Right cardiac atrium (tissue), 5 donors: ENCODE data around the gene RHOD. TPM values are rescaled to one million over a fixed set of nuclear protein-coding genes. Genes with fewer than 3 reads are reported as not detected.

ENCODE experiments used
- ATAC-seq, 2 donors: fragments of 200-7000 bp; cut with Tn5 transposase; one replicate each; pipeline versions ENCODE4 v1.8.0 to v1.9.1; 2020; ENCODE audit warnings: moderate library complexity in 2 of 2, mild to moderate bottlenecking in 1 of 2
- DNase-seq, 3 donors: peaks; one replicate each; pipeline ENCODE4 v3.0.0-alpha.2; 2020
- H3K27ac ChIP-seq: one replicate; pipeline ENCODE4 v1.5.1; 2013; ENCODE audit warnings: mild to moderate bottlenecking, low read length, control low read depth, moderate library complexity
- H3K27me3 ChIP-seq: one replicate; pipeline ENCODE4 v1.6.1; 2013; ENCODE audit not compliant: control insufficient read depth, insufficient read depth
- H3K4me1 ChIP-seq: one replicate; pipeline ENCODE4 v1.6.1; 2013; ENCODE audit warnings: low read length; ENCODE audit not compliant: control insufficient read depth, insufficient read depth
- H3K4me3 ChIP-seq: one replicate; pipeline ENCODE4 v1.5.1; 2013; ENCODE audit warnings: low read length, control low read depth
- H3K9me3 ChIP-seq: one replicate; pipeline ENCODE4 v1.6.1; 2013; ENCODE audit warnings: low read length; ENCODE audit not compliant: control insufficient read depth
- WGBS: extraction: QIAGEN DNeasy Blood & Tissue Kit; methylation state at CpG from one replicate; pipeline ENCODE4 v1.1.7; 2013; 5-methylcytosine and 5-hydroxymethylcytosine counted together
- intact Hi-C, 4 donors: fragments of 100-400 bp; cut with DNase I; formaldehyde crosslinking; loops; one replicate each; pipeline versions ENCODE4 v1.11.0 to v1.14.0; 2022 to 2023
- polyA plus RNA-seq: library from polyadenylated mRNA; stranded (reverse); fragments of 200-250 nt; gene quantifications from one replicate; pipeline ENCODE4 v1.2.3, GENCODE V29; 2013
- total RNA-seq, 4 donors: library from RNA; stranded (reverse); fragmentation: NEBNext Ultra II Directional; extraction: Animal tissue kit (Norgen Biotek cat#: 25700); gene quantifications; one replicate each; pipeline ENCODE4 v1.2.1, GENCODE V29; 2021
- donor health status: healthy with polysubstance abuse.
- donor health status: DM: no; HTN: yes; CAD: no.
- donor health status: DM: no; HTN: no; CAD: no.
- donor health status: DM: no; HTN: yes; CAD: no; lungs with severe emphysema.
- donor health status: DM: yes; HTN: yes; CAD: no.

RHOD gene
- total and polyA plus RNA-seq, 5 donors, result 34.2 to 65.2 (median 45.5) TPM

DNA sequence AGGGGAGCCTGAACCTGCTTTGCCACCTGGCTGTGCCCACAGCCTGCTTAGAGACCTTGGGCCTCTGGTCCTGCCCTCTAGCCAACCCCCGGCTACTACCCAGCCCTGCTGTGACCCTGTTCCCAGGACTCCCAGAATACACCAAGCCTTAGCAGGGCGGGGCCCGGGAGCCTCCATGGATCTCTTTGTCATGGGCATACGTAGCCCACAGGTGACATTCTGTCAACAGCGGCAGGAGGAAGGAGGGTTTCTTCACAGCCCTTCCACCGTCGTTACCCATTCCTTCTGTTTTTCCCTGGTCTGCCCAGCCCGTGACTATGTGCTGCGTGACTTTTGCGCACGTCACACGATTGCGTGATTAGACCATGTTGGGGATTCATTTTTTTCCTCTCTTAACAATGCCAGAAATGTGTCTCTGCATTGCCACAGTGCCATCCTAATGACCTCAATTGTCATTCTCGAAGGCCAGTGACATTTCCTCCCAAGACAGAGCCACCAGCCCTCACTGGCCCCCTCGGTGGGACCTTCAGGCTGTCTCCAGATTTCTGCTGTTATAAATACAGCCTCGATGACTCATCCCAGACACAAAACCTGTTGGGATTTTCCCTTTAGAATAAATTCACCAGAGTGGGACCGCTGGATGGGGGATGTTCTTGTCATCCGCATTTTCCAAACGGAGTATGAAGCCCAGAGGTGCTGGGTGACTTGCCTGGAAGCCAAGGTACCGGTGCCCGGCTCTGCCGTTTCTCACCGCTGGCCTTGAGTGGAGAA lies 24.7 kb upstream of the RHOD start:
- Histone ChIP-seq H3K27ac (no peak overlapping the region), H3K4me3 (no peak overlapping the region), H3K4me1 (no peaks in the 10 kb centered on the region), H3K27me3 (no peaks in the 10 kb centered on the region), H3K9me3 (no peaks in the 10 kb centered on the region)
- ATAC-seq (peak in 1 of 2 donors; percentile 20), DNase-seq (no peak)
- intact Hi-C loops, result no loop called here
- 81% methylated on average over 23 of the region's 23 CpGs for WGBS

DNA sequence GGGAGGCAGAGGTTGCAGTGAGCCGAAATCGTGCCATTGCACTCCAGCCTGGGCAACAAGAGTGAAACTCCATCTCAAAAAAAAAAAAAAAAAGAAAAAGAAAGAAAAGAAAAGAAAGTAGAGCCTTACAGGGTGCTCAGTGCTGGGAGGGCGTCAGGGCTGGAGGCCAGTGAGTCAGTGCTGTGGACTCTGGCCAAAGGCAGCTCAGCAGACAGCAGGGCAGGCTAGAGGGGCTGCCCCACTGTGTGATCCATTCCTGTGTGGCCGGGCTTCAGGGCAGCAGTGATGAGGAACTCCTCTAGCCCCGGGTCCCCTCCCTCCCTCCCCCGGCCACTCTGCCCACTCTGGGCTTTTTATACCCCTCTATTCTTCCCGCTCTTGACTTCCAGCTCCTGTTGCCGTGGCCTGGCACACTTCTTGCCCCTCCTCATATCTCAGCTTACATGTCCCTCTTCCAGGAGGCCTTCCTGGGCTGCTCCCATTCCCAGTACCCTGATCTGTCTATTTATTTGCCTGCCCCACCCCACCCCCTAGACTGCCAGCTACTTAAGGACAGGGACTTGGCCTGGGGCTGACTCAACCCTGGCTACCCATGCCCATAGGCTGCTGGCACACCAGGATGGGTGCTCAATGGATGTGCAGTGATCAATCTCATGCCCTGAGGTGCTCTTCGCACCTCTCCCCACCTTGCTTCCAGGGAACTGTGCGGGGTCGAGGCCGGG lies 23.7 kb upstream of the RHOD start:
- intact Hi-C loops, result no loop called here
- Histone ChIP-seq H3K4me3 (no peak overlapping the region), H3K27ac (no peak overlapping the region), H3K27me3 (no peaks in the 10 kb centered on the region), H3K4me1 (no peaks in the 10 kb centered on the region), H3K9me3 (no peaks in the 10 kb centered on the region)
- WGBS, result 75% methylated on average over 12 of the region's 12 CpGs
- DNase-seq (peak in 2 of 3 donors; percentile 58 to 66), ATAC-seq (peak; percentile 69 to 78)

DNA sequence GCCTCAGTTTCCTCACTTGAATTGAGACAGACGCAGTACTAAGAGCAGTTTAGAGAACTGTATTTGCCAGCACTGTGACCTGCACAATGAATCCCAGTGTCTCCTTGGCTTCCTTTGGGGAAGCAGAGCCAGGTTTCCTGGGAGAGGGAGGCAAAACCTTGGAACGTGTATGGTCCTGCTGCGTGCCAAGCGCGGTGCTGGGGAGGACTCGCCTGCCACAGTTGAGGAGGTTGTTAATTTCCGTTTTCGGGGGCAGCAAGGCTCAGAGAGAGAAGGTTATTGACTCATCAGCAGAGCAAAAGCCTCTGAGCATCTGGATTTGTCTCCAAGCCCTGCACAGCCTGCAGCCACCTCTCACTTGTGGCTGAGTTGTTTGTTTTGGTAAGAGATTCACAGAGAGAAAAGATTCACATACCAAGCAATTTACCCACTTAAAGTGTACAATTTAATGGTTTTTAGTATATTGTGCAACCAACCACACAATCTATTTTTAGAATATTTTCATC lies 22.9 kb upstream of the RHOD start:
- Histone ChIP-seq H3K27me3 (no peaks in the 10 kb centered on the region), H3K9me3 (no peaks in the 10 kb centered on the region), H3K27ac (no peak overlapping the region), H3K4me1 (no peaks in the 10 kb centered on the region), H3K4me3 (no peak overlapping the region)
- ATAC-seq (peak in 1 of 2 donors; percentile 24), DNase-seq (no peak)
- 59% methylated on average over 8 of the region's 8 CpGs for WGBS
- intact Hi-C loops, result no loop called here

DNA sequence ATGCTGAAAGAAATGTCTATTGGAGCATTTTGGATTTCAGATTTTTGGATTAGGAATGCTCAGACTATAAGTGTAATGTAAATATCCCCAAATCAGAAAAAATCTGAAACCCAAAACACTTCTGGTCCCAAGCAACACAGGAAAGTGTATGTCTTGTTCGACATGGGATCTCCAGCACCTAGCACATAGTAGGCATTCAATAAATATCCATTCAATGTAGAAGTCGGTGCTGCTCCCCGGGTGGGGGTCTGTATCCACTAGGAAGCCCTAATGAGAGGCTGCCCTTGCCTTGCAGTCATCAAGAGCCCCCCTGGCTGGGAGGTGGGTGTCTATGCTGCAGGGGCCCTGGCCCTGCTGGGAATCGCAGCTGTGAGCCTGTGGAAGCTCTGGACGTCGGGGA lies 22.3 kb upstream of the RHOD start:
- Histone ChIP-seq H3K4me1 (no peaks in the 10 kb centered on the region), H3K27me3 (no peaks in the 10 kb centered on the region), H3K27ac (no peak overlapping the region), H3K4me3 (no peak overlapping the region), H3K9me3 (no peaks in the 10 kb centered on the region)
- DNase-seq (no peak), ATAC-seq (no peak)
- intact Hi-C loops, result no loop called here
- 77% methylated on average over 6 of the region's 6 CpGs for WGBS

DNA sequence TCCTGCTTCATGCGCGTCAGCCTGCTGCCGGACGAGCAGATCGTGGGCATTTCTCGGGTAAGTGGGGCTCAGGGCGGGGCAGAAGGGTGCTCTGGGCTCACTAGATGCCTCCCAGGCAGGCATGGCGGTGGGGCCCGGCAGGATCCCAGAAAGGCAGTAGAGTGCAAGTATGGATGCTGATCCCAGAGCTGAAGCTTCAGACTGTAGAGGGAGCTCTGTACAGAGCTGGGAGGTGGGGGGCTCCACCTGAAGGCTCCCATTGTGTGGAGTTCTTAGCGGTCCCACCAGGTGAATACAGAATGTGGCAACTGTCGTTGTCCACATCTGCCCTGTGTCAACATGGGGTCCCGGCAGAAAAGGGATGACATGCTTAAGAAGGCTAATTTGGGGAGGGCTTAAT lies 16.5 kb upstream of the RHOD start:
- H3K9me3 ChIP-seq, result no peaks in the 10 kb centered on the region
- H3K27ac ChIP-seq, result no peak overlapping the region
- H3K4me1 ChIP-seq, result no peaks in the 10 kb centered on the region
- no peaks in the 10 kb centered on the region for H3K27me3 ChIP-seq
- 78% methylated on average over 12 of the region's 12 CpGs for WGBS
- ATAC-seq (peak in 1 of 2 donors; percentile 32), DNase-seq (no peak)
- no peak overlapping the region for H3K4me3 ChIP-seq
- intact Hi-C loops, result no loop called here

DNA sequence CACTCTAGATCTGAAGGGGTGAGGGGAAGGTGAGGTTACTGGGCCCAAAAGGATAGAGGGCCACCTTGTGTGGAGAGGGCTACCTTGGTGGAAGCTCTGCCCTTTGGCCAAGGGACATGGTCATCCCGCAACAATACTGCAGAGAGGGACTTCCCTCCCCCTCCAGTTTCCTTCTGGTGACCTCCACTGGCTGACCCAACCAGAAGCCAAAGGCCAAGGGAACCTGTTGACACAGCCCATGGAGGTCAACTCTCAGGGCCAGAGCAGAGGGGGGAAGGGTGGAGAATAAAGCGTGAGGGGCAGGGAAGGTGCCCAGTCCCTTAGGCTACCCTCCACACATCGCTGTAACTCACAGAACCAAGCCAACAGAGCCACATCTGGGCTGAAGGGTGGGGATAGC lies 15.0 kb upstream of the RHOD start:
- no peak overlapping the region for H3K27ac ChIP-seq
- H3K9me3 ChIP-seq, result no peaks in the 10 kb centered on the region
- intact Hi-C loops, result no loop called here
- WGBS, result 71% methylated on average over 3 of the region's 3 CpGs
- H3K27me3 ChIP-seq, result no peaks in the 10 kb centered on the region
- ATAC-seq, result no peak
- H3K4me1 ChIP-seq, result no peaks in the 10 kb centered on the region
- no peak overlapping the region for H3K4me3 ChIP-seq
- no peak for DNase-seq

DNA sequence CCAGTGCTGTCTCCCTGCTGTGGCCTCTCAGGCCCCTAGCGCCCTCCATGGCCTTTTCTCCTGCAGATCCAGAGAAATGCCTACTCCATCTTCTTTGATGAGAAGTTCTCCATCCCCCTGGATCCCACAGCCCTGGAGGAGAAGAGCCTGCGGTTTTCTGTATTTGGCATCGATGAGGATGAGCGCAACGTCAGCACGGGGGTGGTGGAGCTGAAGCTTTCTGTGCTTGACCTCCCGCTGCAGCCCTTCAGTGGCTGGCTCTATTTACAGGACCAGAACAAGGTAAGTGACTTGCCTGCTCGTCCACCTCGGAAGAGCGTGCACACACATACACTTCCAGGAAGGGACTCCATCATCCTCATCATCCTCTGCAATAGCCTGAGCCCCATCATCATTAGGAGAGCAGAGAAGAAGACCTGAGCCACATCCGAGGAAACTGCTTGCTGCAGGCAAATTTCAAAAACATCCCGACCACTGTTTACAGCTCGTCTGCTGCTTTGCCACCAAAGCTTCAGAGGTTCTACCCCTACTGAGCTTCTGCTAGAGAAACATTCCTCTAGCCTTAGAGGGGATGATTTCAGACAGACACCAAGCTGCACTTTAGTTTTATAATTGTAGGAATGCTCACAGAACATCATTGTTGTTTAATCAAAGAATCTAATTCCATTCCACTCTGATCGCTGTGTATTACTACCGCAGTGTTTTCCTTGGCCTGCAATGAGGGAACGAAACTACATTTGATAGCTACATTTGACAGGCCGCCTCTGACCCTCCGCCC lies 12.9 kb upstream of the RHOD start:
- Histone ChIP-seq H3K4me1 (no peaks in the 10 kb centered on the region), H3K9me3 (no peaks in the 10 kb centered on the region), H3K27me3 (no peaks in the 10 kb centered on the region), H3K27ac (no peak overlapping the region), H3K4me3 (no peak overlapping the region)
- intact Hi-C loops, result no loop called here
- WGBS, result 73% methylated on average over 18 of the region's 18 CpGs
- ATAC-seq, result no peak
- no peak for DNase-seq

DNA sequence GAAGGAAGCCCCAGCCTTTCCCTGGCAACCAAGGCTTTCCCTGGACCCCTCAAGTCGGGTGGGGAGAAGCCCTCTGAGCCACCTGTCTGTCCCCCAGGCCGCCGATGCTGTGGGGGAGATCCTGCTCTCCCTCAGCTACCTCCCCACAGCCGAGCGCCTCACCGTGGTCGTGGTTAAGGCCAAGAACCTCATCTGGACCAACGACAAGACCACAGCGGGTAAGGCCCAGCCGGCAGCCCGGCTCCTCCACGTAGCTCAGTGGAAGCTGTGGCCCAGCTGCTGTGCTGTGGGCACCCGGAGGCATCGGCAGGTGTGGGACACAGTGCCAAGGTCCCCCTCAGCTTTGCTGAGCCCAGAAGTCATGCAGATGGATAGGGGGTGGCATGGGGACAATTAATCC lies 12.2 kb upstream of the RHOD start:
- no peaks in the 10 kb centered on the region for H3K4me1 ChIP-seq
- ATAC-seq (no peak), DNase-seq (no peak)
- H3K27ac ChIP-seq, result no peak overlapping the region
- H3K9me3 ChIP-seq, result no peaks in the 10 kb centered on the region
- intact Hi-C loops, result no loop called here
- 66% methylated on average over 14 of the region's 14 CpGs for WGBS
- H3K4me3 ChIP-seq, result no peak overlapping the region
- H3K27me3 ChIP-seq, result no peaks in the 10 kb centered on the region

DNA sequence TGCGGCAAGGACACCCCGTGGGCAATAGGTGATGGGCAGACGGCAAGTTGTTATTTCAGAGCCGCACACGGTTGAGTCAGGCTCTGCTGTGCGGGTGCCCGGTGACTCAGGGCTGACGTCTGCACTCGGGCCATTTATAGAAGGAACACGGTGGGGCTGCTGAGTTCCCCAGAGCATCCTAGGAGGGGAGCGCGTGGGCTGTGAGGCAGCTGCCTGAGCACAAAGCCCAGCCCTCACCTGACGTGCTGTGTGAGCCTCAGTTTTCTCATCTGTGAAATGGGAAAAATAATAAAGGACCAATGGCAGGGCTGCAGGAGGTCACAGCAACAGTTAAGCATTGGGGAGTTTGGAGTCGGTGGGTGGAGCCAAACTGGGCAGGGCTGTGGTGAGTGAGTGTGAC lies 11.3 kb upstream of the RHOD start:
- intact Hi-C loops, result no loop called here
- H3K27me3 ChIP-seq, result no peaks in the 10 kb centered on the region
- ATAC-seq, result peak in 1 of 2 donors; percentile 61
- no peak for DNase-seq
- WGBS, result 70% methylated on average over 14 of the region's 14 CpGs
- no peak overlapping the region for H3K4me3 ChIP-seq
- H3K9me3 ChIP-seq, result no peaks in the 10 kb centered on the region
- H3K4me1 ChIP-seq, result no peaks in the 10 kb centered on the region
- H3K27ac ChIP-seq, result no peak overlapping the region

DNA sequence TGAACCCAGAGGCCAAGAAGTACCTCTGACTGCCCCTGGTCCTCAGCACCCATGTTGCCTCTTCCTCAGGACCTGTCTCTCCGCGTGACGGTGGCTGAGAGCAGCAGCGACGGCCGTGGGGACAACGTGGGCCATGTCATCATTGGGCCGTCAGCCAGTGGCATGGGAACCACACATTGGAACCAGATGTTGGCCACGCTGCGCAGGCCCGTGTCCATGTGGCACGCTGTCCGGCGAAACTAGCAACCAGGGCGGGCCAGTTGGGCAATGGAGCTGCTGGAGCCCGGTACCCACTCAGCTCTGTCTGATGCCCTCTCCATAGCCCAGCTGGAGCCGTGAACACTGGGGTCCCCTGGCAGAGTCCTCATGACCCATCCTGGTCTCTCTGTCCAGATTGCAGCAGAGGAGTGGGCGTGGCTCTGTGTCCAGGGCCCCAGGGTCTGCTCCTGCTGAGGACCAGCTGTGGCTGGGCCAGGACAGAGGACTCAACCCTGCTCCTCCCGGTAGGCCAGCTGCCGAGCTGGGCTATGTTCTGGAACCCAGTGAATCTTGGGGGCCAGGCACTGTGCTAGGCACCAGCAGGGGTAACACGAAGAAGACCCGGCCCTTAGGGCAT lies 8.0 kb upstream of the RHOD start:
- no peak overlapping the region for H3K27ac ChIP-seq
- intact Hi-C loops, result no loop called here
- H3K27me3 ChIP-seq, result no peaks in the 10 kb centered on the region
- DNase-seq (no peak), ATAC-seq (no peak)
- H3K4me3 ChIP-seq, result no peak overlapping the region
- H3K4me1 ChIP-seq, result no peaks in the 10 kb centered on the region
- WGBS, result 91% methylated on average over 22 of the region's 22 CpGs
- H3K9me3 ChIP-seq, result no peaks in the 10 kb centered on the region
